Frontal cortex (tissue), 4 donors: Measurements from ENCODE around the gene NR2F2. TPM values are rescaled to one million over a fixed set of nuclear protein-coding genes. Genes with fewer than 3 reads are reported as not detected.
A peak's percentile ranks its signal among the peaks of the same experiment; 100 is the strongest.

Source experiments
- DNase-seq, 2 donors: peaks; one replicate each; pipeline ENCODE4 v3.0.0; 2012; ENCODE audit warnings: low spot score in 2 of 2
- FAIRE-seq: peaks from 2 replicates; lab custom pipeline; 2012; peaks lifted over from hg19 to GRCh38; lab: Jason Lieb, UNC
- total RNA-seq: library from RNA; depleted of rRNA; stranded (reverse); fragments of >200 nt; gene quantifications from one replicate; pipeline ENCODE4 v1.2.3, GENCODE V29; 2014
- donor health status: control.
- donor health status: control.
- donor health status: control.

The NR2F2 gene
- total RNA-seq, 1 donor from 2014 or later, result 4.9 TPM

DNA sequence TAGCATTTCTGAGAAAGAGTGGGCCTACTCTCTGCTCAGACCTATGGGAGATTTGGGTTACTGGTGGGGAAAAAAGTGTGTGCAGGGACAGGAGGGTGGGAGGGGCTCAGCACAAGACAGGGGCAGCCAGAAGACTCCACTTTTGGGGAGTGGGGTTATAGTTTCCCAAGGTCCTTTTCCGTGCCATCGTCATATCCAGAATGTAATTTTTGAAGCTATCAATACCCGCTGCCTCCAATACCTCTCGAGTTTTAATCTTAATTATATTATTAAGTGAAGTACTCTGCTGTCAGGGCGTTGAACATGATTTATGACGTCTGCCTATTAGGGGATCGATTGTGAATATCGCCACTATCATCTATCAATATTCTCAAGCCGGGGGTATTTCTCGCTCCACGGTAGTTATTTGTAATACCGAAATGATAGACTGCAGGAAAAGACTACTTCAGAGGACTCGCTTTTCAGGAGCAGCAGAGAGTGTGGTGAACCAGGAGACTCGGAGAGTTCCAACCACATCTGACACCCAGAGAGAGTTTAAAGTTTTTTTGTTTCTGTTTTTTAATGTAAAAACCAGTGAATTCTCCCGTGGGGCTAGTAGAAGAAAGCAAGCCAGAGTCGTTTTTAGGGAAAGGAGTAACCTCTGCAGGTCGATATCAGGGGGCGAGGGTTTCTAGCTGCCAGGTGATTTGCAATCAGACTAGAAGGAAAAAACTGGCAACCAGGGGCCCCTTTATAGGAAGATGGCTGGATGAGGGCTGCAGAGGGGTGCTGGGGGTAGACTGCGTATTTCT lies 20.6 kb downstream of the NR2F2 start:
- no peak for FAIRE-seq

GRCh38 chr15:96351761-96352603 lies 21.5 kb downstream of the NR2F2 start:
- no peak for DNase-seq
- FAIRE-seq, result no peak

More for the DNA sequence above, 20.6 kb downstream of the NR2F2 start:
- no peak for DNase-seq

DNA sequence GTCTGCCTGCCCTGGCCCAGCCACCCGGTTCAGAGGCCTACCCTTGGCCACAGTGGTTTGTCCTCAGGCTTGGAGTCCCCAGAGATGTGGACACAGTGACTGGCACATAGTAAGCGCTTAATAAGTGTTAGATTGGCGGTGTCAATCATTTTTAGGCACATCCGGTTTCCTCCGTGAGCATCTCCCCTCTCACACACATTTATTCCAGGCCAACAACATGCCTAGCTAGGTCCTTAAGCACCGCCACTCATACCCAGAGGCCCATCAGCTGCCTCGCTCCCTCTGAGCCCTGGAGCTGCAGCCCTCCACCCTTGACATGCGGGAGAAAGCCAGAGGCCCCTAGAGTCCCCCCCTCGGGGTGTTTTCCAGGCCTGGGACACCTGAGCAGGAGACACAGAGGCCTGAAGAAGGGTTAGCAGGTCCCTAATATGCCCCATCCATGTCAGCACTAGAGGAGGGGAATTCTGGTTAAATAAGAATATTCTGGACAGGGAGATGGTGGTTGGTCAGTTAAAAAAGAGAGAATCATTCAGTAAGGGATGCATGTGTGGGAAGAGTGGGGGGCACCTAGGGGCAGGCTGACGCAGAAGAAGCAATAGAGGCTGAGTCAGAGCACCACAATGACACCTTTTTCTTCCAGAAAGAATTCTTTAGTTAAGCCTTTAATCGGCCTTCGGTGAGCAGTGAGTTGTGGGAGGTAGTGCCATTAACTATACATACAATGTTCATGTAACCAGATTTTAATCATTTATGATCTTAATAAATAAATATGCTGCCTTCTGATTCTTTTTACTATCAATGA lies 22.3 kb downstream of the NR2F2 start:
- DNase-seq (no peak), FAIRE-seq (no peak)

- FAIRE-seq (no peak), DNase-seq (no peak)
Measured at GRCh38 chr15:96353416-96353929, 23.0 kb downstream of the NR2F2 start.

GRCh38 chr15:96353930-96354730 lies 23.6 kb downstream of the NR2F2 start:
- DNase-seq (no peak), FAIRE-seq (no peak)

DNA sequence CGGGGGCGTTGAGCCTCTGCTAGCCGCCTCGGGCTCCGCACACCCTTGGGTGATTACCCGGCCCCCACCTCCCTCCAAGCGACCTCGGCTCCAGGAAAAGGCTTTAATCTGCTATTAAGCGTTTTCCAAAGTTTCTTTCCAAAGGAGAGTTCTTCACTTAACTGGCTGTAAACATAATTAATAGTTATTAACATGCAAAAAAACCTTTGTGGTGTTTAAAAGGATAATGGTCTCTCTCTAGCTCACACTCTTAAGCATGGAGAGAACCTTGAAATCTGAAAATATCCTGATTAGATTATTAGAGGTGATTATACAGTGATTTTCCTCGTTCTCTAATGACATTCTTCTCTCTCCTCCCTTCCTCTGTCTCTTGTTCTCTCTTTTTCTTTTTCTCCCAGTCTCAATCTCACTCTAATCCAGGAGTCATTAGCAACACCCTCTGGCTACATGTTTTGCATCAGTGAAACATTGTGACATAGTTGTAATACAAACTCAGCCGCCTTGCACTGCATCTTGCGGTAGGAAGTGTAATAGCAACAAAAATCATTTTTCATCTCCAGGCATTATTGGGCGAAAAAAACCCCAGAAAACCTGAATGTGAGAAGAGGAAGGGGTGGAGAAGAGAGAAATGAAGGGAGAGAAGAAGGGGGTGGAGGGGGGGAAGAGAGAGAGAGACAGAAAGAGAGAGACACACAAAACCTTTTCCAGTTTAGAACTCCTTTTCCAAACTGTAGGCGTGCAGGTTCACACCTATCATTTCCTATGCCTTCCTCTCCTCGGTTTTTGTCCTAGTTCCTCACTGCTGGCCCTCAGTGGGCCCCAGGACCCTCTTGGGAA lies 24.4 kb downstream of the NR2F2 start:
- DNase-seq (no peak), FAIRE-seq (no peak)

DNA sequence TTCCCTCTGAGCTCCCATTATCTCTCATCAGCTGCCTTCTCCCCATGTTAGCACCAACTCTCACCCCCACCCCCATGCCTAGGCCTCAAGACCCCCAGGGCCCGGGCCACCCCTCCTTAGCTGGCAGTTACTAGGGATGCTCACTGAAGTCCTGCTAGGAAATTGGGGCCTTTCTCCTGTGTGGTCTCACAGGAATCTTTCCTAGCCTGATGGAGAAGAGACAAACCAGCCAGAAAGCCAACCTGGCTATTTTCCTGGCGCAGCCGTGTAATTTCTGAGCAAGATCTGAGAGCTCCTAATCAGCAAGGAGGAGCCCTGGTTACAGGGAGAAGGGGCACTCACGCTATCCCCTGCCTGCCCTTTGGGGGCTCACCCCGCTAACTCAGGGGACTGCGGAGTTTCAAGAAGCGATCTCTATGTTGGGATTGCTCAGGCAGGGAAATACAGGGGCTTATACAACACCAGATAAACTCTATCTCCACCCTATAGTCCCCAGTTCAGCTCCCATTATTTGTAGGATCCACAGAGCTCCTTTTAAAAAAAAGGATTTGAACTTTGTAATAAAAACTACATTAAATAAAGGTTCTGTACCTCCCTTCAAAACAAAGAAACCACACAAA lies 25.2 kb downstream of the NR2F2 start:
- DNase-seq (no peak), FAIRE-seq (no peak)

DNA sequence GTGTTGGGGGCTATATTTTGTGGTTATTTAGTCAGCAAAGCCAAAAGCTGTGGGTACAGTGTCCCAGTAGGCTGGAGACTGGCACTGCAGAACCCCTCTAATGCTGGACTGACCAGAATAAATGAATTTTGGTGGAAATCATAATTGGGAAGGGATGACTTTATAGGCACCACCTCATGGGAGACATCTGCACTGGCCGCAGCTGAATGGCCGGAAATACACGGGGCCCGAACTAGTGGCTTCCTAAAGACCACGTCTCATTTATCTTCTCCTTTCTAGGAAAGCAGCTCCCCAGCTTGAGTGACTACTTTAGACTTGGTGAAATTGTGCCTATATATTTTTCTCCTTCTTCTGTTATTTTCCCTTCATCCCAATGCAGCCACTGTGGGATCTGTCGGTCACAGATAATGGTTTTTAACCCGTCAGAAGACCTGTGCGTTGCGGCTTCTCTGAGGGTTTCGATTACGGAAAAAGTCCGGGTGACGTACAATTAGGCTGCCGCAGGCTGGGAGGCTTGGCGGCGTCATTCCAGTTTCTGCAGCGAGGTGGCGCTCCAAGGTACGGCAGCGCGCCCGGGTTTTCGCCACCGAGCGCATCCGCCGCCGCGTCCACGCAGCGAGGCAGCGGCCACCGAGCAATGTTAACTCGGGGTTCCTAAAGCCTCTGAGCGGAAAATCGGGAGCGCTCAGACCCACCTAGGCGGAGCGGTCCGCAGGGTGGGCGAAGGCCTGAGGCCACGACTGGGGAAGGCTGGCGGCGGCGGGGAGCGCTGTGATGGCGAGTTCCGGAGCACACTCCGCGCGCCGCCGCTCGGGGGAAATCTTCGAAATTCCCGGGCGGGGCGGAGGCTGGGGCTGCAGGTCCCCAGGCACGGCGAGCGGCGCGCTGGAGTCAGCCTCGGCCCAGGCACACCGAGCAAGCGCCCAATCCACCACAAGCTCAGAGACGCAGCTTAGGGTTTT lies 26.3 kb downstream of the NR2F2 start:
- DNase-seq, result peak; percentile 80
- no peak for FAIRE-seq

DNA sequence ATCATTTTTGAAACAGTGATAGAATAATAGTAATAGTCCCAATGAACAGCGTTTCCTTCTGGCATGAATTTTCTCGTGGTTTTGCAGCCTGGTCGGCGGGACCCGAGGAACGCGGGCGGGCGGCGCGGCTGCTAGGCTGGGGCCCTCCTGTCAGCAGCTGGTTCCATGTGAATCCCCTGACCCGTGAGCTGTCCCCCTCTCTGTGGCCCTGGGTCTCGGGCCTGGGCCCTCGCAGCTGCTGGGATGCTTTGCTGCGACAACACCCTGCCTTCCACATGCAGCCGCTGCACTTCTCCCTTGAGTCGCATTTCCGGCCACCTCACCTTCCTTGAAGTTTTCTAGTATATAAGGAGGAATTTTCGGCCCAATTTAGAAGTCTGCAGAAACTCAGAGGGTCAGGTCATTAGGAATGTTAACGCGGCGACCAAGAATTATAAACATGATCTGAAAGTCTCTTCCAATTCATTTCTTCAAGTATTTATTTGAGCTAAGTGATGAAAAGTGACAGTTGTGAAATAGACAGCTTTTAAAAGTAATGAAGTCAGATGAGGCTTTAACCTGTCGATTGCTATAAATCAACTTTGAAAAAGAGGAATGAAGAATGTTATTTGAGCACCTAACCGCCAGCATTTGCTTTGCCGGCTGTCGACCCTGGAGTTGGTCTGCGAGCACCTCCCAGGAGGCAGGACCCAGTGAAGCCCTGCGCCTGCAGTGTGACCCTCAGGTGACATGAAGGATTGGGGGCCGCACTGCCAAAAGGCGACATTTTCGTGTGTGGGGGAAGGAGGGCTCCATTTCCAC lies 27.7 kb downstream of the NR2F2 start:
- DNase-seq (no peak), FAIRE-seq (no peak)

DNA sequence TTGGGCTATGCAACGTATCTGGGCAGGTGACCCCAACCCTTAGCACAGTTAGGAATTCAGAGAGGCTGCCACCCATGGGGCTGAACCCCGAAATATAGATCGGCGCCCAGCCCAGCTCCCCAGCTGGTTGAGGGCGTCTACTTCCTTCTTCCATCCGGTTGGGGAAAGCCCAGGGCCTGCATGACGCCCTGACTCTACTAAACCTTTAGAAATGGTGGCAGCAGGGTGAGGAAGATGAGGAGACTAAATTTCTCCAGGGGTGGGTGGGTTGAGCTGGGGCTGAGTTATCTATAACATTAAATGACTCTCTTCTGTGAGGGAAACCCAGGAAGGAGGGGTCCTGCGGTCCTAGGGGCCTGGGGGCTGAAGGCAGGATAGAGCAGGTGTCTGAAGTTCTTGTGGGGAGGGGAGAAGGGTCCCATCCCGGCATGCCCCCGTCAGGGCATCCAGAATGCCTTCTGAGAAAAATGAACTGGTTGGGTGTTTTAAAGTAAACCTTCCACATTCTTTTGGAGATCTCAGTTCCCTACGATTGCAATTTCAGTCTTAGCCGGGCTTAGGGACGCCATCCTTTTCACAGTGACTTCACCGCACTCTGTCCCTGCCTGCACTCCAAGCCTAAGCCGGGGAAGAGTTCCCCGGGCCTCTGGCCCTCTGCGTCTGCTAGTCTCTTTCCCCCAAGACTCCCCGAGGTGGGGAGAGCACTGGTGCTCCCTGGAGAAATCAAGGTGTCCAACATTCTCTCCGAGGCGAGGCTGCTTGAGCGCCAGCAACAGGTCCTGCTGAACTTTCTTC lies 28.5 kb downstream of the NR2F2 start:
- DNase-seq (no peak), FAIRE-seq (no peak)

GRCh38 chr15:96359616-96360521 lies 29.4 kb downstream of the NR2F2 start:
- DNase-seq, result no peak
- no peak for FAIRE-seq

DNA sequence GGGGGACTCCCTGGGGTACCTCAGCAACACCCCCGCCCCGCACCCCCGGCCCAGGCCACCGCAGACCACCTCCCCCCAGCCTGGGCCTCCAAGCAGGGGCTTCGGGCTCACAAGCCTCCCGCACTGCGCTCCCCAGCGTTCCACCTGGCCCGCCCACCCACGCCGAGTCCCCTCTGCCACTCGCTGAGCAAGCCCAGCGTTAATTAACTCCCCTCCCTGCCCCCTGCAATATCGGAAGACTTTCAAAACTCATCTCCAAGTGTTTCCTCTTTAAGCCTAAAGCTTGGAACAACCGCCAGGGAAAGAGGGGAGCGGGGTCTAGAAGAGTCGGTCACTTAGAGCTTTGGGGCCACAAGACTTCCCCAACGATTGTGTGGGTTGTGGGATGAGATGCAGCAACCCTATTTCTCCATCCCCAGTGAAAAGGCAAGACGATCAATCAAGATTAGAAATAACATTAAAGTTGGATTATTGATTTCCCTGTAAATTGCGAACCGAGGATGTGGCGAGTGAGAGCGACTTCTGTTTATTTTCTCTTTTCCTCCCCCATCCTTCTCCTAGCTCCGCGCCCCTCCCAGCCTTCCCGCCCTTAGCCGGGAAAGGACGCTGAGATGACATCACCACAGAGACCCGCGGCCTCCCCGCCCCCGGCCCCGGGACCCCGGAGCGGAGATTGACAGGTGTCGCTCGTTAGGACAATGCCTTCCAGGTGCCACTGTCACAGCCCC lies 30.2 kb downstream of the NR2F2 start:
- peak in 1 of 2 donors; percentile 17 for DNase-seq
- no peak for FAIRE-seq

- peak in 1 of 2 donors; percentile 19 for DNase-seq
Measured at GRCh38 chr15:96361309-96362010, 31.0 kb downstream of the NR2F2 start.

More at GRCh38 chr15:96361309-96362010, 31.0 kb downstream of the NR2F2 start:
- FAIRE-seq, result no peak
